ENCODE data around the gene GTPBP4. TPM values are rescaled to one million over a fixed set of nuclear protein-coding genes. Genes with fewer than 3 reads are reported as not detected.

Gene GTPBP4
- total RNA-seq, 1 experiment from 2014 or later, result 44.6 TPM

- Histone ChIP-seq H3K9me2 (replicated peaks; ENCODE audit: low read length) (no peaks in the 10 kb centered on the region), H3K4me1 (ENCODE audit: insufficient read depth, low read length) (no peaks in the 10 kb centered on the region), H3K27ac (ENCODE audit: low read length) (no peak overlapping the region), H3K36me3 (ENCODE audit: low read depth, low read length) (peaks cover 10% of the 10 kb centered on the region), H3K4me2 (ENCODE audit: low read length) (no peak overlapping the region), H2AFZ (ENCODE audit: low read length) (no peak overlapping the region), H3K79me2 (ENCODE audit: low read length) (no peaks in the 10 kb centered on the region), H4K20me1 (ENCODE audit: low read length) (no peaks in the 10 kb centered on the region), H3F3A (ENCODE audit: low read length, unreplicated experiment) (no peaks in the 10 kb centered on the region), H3K27me3 (ENCODE audit: low read length) (no peaks in the 10 kb centered on the region), H3K9ac (ENCODE audit: low read length) (no peak overlapping the region), H3K9me3 (ENCODE audit: low read length) (no peaks in the 10 kb centered on the region), H3K4me3 (ENCODE audit: low read length) (no peak overlapping the region)
- TF ChIP-seq EZH2phosphoT487 (IDR thresholded peaks at IDR 0.05; ENCODE audit: borderline replicate concordance, low read length) (no peak), CTCF (conservative IDR thresholded peaks at IDR 0.05; ENCODE audit: low read depth, low read length) (no peak), EZH2 (IDR thresholded peaks at IDR 0.05; ENCODE audit: low read length, unreplicated experiment) (no peak)
- intact Hi-C loops (cut with micrococcal nuclease), result no loop called here
- ChIA-PET POLR2A (ENCODE audit: unreplicated experiment) (no interaction called here), CTCF (no interaction called here)
- BruUV-seq (replicated peaks), result no TSS peak
- DNase-seq (no peak), ATAC-seq (no peak)
These were observed 32.2 kb downstream of the GTPBP4 start for GRCh38 chr10:1020460-1020859.

- no peak overlapping the region for H3K27ac ChIP-seq (ENCODE audit: low read length)
- H3K79me2 ChIP-seq (ENCODE audit: low read length), result no peaks in the 10 kb centered on the region
- H3K27me3 ChIP-seq (ENCODE audit: low read length), result no peaks in the 10 kb centered on the region
- no peaks in the 10 kb centered on the region for H3K9me3 ChIP-seq (ENCODE audit: low read length)
- no peak overlapping the region for H2AFZ ChIP-seq (ENCODE audit: low read length)
- peaks cover 10% of the 10 kb centered on the region for H3K36me3 ChIP-seq (ENCODE audit: low read depth, low read length)
- H4K20me1 ChIP-seq (ENCODE audit: low read length), result no peaks in the 10 kb centered on the region
- H3K9ac ChIP-seq (ENCODE audit: low read length), result no peak overlapping the region
- no peaks in the 10 kb centered on the region for H3K4me1 ChIP-seq (ENCODE audit: insufficient read depth, low read length)
- ATAC-seq (no peak), DNase-seq (no peak)
- no peaks in the 10 kb centered on the region for H3F3A ChIP-seq (ENCODE audit: low read length, unreplicated experiment)
- no peaks in the 10 kb centered on the region for H3K9me2 ChIP-seq (replicated peaks; ENCODE audit: low read length)
- no TSS peak for BruUV-seq (replicated peaks)
- POLR2A ChIA-PET (ENCODE audit: unreplicated experiment), result no interaction called here
- intact Hi-C loops (cut with micrococcal nuclease), result no loop called here
- no peak overlapping the region for H3K4me3 ChIP-seq (ENCODE audit: low read length)
- H3K4me2 ChIP-seq (ENCODE audit: low read length), result no peak overlapping the region
- CTCF ChIA-PET, result no interaction called here
- TF ChIP-seq EZH2 (IDR thresholded peaks at IDR 0.05; ENCODE audit: low read length, unreplicated experiment) (no peak), CTCF (conservative IDR thresholded peaks at IDR 0.05; ENCODE audit: low read depth, low read length) (no peak), EZH2phosphoT487 (IDR thresholded peaks at IDR 0.05; ENCODE audit: borderline replicate concordance, low read length) (no peak)
These were observed 32.7 kb downstream of the GTPBP4 start for GRCh38 chr10:1020958-1021357.

- no peak overlapping the region for H3K4me2 ChIP-seq (ENCODE audit: low read length)
- CTCF ChIA-PET, result no interaction called here
- no peaks in the 10 kb centered on the region for H3K27me3 ChIP-seq (ENCODE audit: low read length)
- H4K20me1 ChIP-seq (ENCODE audit: low read length), result no peaks in the 10 kb centered on the region
- no peaks in the 10 kb centered on the region for H3K4me1 ChIP-seq (ENCODE audit: insufficient read depth, low read length)
- H3K36me3 ChIP-seq (ENCODE audit: low read depth, low read length), result peaks cover 6% of the 10 kb centered on the region; the same call in 1 of the 2 replicates
- TF ChIP-seq EZH2 (IDR thresholded peaks at IDR 0.05; ENCODE audit: low read length, unreplicated experiment), result no peak
- no peak for TF ChIP-seq CTCF (conservative IDR thresholded peaks at IDR 0.05; ENCODE audit: low read depth, low read length)
- no peak for TF ChIP-seq EZH2phosphoT487 (IDR thresholded peaks at IDR 0.05; ENCODE audit: borderline replicate concordance, low read length)
- no peak overlapping the region for H2AFZ ChIP-seq (ENCODE audit: low read length)
- no peaks in the 10 kb centered on the region for H3K79me2 ChIP-seq (ENCODE audit: low read length)
- no peak overlapping the region for H3K27ac ChIP-seq (ENCODE audit: low read length)
- no peaks in the 10 kb centered on the region for H3K9me3 ChIP-seq (ENCODE audit: low read length)
- no peaks in the 10 kb centered on the region for H3K9me2 ChIP-seq (replicated peaks; ENCODE audit: low read length)
- no peaks in the 10 kb centered on the region for H3F3A ChIP-seq (ENCODE audit: low read length, unreplicated experiment)
- DNase-seq (no peak), ATAC-seq (no peak)
- intact Hi-C loops (cut with micrococcal nuclease), result no loop called here
- BruUV-seq (replicated peaks), result no TSS peak
- H3K4me3 ChIP-seq (ENCODE audit: low read length), result no peak overlapping the region
- H3K9ac ChIP-seq (ENCODE audit: low read length), result no peak overlapping the region
- POLR2A ChIA-PET (ENCODE audit: unreplicated experiment), result no interaction called here
These were observed 34.2 kb downstream of the GTPBP4 start for GRCh38 chr10:1022413-1022812.
